AG09309 (cell line): ENCODE measurements around the gene MMP3.

ENCODE experiments used
- DNase-seq: peaks from one replicate; pipeline ENCODE4 v3.0.0-alpha.2; 2010; ENCODE audit warnings: low read depth
- H3K4me3 ChIP-seq: 2 replicates; pipeline ENCODE4 v1.5.1; 2011; ENCODE audit warnings: mild to moderate bottlenecking, low read depth, low read length, moderate library complexity; ENCODE audit not compliant: control insufficient read depth
- TF ChIP-seq, protein P1 (sequence below): IDR thresholded peaks from 2 replicates; pipeline ENCODE4 v1.5.1; 2011; ENCODE audit warnings: mild to moderate bottlenecking, low read depth, low read length, inconsistent platforms; ENCODE audit not compliant: insufficient read depth, control insufficient read depth; ENCODE audit errors: missing control alignments

MMP3 gene

DNA sequence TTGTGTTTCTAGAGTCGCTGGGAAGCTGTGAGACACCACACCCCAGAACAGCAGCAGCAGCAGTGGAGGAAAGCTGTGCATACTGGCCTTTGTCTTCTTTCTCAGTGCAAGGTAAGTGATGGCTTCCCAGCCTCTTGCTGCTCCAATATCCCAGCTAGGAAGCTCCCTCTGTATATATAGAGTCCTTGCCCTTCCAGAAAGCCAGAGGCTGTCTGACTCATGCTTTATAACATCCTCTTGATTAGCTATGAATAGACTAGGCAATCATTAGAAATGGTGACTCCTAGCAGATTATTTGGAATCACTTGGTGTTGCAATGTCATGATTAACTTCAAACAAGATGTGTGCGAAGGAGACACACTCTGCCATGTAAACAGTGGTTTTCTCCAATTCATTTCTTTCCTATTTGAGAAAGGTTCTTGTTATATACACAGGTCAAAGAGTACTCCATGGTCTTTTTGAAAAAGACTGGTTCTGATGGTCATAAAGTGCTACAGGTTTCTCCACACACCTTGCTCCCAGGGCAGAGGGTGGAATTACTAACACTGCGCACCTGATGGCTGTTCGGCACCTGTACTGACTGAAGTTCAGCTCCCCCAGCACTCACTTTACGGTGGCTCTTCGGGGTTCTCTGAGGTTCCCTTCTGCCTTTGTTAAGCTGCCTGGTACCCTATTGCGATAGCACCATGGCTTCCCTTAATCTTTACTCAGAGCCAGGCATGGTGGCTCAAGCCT is 45.2 kb downstream of the MMP3 start, which contains the start of gene MMP1:
MMP1 (minus strand) TSS at position 149 of the 735 bp plus-strand sequence; CDS start at position 81, 68 bp downstream.
- TF ChIP-seq, protein P1, sequence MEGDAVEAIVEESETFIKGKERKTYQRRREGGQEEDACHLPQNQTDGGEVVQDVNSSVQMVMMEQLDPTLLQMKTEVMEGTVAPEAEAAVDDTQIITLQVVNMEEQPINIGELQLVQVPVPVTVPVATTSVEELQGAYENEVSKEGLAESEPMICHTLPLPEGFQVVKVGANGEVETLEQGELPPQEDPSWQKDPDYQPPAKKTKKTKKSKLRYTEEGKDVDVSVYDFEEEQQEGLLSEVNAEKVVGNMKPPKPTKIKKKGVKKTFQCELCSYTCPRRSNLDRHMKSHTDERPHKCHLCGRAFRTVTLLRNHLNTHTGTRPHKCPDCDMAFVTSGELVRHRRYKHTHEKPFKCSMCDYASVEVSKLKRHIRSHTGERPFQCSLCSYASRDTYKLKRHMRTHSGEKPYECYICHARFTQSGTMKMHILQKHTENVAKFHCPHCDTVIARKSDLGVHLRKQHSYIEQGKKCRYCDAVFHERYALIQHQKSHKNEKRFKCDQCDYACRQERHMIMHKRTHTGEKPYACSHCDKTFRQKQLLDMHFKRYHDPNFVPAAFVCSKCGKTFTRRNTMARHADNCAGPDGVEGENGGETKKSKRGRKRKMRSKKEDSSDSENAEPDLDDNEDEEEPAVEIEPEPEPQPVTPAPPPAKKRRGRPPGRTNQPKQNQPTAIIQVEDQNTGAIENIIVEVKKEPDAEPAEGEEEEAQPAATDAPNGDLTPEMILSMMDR, result no peak
- no peak within 1 kb of the TSS for H3K4me3 ChIP-seq
- peak; percentile 46 for DNase-seq

DNA sequence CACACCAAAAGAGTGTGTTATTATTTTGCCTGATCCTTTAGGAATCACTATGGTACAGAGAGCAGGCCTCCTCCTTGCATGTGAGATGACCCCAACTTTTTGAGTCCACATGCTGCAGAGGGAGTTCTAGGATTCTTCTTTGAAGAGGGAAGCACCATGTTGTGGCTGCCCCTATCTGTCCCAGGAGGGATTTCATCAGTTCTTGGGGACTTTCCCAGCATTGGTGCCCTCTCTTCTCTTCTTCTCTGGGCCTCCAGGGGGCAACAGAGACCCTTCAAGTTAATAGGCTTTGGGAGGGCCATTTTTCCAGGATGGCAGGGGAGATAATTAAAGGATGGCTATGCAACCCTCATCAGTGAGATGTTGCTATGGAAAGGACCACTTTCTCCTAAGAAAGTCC is 49.0 kb downstream of the MMP3 start:
- DNase-seq, result no peak
- H3K4me3 ChIP-seq, result no peak overlapping the region
- TF ChIP-seq, protein P1, result peak; percentile 43

DNA sequence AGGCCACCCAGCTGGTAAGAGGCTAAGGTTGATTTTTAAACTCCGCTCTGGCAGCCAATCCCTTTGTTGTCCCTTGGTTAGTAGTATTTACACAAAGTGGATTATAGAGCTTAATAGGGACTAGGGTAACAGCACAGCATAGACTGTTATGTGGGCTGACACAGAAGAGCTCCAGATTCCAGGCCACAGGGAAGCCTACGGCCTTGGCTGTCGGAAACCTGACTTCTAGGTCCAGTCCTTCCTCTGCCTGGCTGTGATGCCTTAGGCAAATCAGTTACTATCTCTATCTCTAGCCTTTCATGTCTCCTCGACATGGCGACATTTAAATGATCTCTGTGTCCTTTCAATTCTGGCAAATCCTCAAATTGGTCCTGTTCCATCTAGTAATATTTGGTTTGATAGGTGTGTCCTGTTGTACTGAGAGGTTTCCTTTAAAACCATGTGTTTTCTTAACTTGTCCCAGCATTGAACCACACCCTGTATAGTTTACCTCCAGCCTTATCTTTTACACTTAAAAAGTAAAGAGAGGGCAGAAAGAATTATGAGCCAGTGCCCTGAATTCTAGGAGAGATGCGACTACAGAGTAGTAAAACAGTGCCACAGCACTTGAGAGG is 49.6 kb downstream of the MMP3 start:
- H3K4me3 ChIP-seq, result no peak overlapping the region
- DNase-seq, result no peak
- TF ChIP-seq, protein P1, result no peak

DNA sequence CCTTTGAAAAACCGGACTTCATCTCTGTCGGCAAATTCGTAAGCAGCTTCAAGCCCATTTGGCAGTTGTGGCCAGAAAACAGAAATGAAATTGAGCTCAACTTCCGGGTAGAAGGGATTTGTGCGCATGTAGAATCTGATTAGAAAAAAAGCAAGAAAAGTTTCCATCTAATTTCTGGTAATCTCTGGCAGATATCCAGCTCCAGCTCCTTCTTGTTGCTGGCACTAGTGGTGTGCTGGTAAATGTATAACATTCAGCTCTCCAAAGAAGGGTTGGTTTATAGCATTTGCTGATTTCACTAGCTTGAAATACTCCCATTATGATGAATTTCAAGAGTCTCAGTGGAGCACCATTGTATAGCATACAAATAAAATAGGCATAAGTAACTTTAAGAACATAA is 50.8 kb downstream of the MMP3 start:
- H3K4me3 ChIP-seq, result no peak overlapping the region
- no peak for DNase-seq
- TF ChIP-seq, protein P1, result no peak

DNA sequence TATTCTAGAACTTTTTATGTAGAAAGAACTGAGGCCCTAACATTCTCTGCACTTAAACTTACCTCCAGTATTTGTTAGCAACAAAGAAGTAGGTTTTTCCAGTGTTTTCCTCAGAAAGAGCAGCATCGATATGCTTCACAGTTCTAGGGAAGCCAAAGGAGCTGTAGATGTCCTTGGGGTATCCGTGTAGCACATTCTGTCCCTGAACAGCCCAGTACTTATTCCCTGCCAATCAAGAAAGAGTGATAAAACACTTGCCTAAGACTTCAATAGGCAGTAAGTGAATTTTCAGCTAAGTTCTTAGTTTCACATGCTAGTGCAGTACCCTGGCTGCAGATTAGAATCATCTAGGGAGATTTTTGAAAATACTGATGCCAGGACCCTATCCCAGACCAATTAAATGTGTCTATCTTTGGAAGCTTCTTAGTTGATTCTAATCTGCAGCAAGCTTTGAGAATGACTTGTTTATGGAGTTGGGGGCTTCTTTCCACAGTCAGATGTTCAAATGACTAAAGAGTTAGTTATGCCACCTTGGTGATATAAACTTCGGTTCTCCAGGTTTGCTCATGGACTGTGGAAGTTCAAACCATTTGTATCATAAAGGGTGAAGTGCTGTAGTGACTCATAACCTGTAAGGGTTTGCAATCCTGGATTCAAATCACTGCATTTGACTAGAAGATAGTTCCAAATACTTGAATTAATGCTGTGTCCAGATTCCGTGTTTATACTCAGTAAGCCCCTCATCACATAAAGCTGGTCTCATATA is 52.0 kb downstream of the MMP3 start:
- DNase-seq, result no peak
- H3K4me3 ChIP-seq, result no peak overlapping the region
- TF ChIP-seq, protein P1, result no peak

DNA sequence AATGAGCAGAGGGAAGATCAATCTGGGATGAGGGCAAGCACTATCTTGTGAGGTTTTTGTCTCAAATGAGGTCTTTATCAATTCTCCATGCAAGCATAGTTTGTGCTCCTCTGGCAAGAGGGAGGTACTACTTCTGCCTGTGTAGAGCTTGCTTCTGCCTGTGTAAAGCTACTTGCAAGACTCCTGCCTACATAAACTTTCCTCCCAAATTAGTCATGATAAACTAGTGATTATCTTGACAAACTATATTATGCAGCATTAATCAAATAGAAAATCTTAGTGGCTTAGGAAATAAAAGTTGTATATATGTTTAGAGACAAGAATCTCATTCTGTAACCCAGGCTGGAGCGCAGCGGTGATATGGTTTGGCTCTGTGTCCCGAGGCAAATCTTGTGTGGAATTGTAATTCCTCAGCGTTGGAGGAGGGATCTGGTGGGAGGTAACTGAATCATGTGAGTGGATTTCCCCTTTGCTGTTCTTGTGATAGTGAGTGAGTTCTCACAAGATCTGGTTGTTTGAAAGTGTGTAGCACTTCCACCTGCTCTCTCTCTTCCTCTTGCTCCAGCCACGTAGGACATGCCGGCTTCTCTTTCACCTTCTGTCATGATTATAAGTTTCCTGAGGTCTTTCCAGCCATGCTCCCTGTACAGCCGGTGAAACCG is 54.9 kb downstream of the MMP3 start:
- DNase-seq, result no peak
- TF ChIP-seq, protein P1, result no peak
- H3K4me3 ChIP-seq, result no peak overlapping the region
